Stimulated activated CD4-positive, alpha-beta T cell treated with anti-CD3 and anti-CD28 coated beads, Interleukin-1b, Interleukin-23, amount 100 ng/mL, for 24 hours (primary cell): ENCODE results near the gene ADAMTS14.

ENCODE experiments used
- DNase-seq, 4 experiments: peaks; one replicate each; pipeline ENCODE4 v3.0.0-alpha.2; 2020; ENCODE audit warnings: low read depth in 4 of 4, low spot score in 1 of 4

ADAMTS14 gene

DNA sequence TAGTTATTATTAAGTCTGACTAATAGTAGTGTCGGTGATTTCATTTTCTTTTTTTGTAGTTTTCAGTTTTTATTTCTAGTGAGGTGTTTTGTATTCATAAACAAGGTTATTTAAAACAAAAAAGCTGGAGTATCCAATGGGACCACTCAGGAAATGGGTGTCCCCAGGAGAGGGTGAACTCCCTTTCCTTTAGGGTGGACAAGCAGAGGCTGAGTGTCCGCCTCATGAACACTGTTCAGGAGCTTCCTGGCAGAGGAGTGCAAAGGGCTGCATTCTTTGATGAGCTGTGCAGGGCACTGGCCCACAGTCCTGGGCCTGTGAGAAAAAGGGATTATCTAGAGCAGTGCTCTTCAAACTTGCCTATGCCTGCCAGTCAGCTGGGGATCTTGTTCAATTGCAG is 56.0 kb downstream of the ADAMTS14 start:
- no peak for DNase-seq

DNA sequence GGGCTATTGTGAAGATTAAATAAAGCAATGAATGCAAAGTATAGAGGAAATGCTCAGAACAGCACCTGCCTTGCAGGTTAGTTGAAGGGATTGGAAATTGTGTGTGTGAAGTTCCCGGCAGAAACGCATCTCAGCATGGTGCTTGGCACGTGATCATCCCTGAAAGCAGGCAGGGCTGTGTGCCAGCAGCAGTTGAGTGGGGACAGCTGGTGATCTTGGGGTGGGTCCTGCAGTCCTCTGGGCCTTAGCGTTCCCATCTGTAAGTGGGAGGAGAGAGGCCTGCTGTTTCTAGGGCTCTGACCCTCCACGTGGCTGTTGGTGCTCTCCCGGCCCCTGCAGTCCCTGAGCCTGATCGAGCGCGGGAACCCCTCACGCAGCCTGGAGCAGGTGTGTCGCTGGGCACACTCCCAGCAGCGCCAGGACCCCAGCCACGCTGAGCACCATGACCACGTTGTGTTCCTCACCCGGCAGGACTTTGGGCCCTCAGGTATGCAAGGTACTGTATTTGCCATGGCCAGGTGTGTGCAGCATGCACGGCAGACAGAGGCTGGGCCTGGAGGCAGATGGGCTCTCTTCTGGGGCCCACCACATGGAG is 57.6 kb downstream of the ADAMTS14 start:
- no peak for DNase-seq

DNA sequence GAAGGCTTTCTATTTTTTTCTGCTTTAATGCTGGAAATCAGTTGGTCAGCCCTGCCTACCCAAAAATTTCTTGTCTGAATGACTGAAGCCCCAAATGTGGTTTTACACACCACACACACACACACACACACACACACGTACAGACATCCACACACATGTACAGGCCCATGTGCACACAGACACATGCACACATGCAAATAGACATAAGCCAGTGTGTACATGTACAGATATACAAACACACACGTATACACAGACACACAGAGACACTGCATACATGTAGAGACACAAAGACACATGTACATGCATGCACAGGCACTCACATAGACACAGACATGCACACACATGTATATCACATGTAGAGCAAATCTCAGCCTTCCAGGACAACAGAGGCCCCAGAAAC is 58.6 kb downstream of the ADAMTS14 start:
- no peak for DNase-seq

- no peak for DNase-seq
These were observed 60.3 kb downstream of the ADAMTS14 start for GRCh38 chr10:70732569-70732968.

GRCh38 chr10:70733051-70733450 is 60.7 kb downstream of the ADAMTS14 start:
- no peak for DNase-seq

DNA sequence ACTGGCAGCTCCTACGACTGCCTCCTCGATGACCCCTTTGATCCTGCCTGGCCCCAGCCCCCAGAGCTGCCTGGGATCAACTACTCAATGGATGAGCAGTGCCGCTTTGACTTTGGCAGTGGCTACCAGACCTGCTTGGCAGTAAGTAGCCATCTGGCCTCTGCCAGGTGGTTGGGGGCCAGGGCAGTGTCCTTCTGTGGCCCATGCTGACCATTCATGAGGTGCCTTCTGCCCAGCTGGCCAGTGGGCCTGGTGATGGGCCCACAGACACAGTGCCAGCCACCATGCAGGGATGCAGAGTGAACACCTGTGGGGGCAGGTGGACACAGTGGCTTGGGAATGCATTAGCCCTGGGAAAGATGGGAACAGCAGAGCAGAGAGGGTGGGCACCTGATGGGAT is 62.9 kb downstream of the ADAMTS14 start:
- DNase-seq: no peak

DNA sequence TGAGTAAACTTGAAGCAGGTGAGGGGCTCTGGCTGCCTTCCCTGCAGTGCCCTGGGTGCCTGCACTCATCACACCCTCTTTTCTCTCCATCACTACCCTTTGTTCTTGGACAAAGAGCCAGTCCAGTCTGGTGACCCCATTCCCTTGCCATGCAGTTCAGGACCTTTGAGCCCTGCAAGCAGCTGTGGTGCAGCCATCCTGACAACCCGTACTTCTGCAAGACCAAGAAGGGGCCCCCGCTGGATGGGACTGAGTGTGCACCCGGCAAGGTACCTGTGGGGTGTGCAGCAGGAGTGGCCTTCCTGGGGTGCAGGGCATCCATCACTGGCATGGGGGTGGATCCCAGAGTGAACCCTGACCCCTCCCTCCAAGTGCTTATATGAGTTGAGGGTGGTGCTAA is 64.2 kb downstream of the ADAMTS14 start:
- DNase-seq: no peak

DNA sequence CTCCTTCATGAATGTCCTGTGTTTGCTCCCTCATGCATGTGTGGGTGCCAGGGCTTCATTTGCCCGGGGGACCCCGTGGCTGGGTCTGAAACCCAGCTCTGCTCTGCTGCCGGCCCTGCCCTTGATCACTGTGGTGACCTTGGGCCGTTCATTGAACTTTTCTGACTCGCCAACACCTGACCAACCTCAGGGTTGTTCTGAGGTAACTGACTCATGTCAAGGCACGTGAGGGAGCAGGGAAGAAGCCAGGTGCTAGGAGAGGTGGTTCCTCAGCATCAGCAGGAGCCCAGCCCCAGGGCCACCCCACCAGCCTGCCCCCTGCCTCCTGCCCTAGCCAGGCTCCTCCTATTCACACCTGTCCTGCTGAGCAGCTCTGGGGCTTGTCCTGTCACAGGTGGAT is 64.9 kb downstream of the ADAMTS14 start:
- DNase-seq: no peak

- DNase-seq: no peak
These were observed 65.9 kb downstream of the ADAMTS14 start for GRCh38 chr10:70738006-70738760.

GRCh38 chr10:70738761-70739121 is 66.4 kb downstream of the ADAMTS14 start:
- no peak for DNase-seq

- DNase-seq: no peak
These were observed 68.3 kb downstream of the ADAMTS14 start for GRCh38 chr10:70740406-70741288.

DNA sequence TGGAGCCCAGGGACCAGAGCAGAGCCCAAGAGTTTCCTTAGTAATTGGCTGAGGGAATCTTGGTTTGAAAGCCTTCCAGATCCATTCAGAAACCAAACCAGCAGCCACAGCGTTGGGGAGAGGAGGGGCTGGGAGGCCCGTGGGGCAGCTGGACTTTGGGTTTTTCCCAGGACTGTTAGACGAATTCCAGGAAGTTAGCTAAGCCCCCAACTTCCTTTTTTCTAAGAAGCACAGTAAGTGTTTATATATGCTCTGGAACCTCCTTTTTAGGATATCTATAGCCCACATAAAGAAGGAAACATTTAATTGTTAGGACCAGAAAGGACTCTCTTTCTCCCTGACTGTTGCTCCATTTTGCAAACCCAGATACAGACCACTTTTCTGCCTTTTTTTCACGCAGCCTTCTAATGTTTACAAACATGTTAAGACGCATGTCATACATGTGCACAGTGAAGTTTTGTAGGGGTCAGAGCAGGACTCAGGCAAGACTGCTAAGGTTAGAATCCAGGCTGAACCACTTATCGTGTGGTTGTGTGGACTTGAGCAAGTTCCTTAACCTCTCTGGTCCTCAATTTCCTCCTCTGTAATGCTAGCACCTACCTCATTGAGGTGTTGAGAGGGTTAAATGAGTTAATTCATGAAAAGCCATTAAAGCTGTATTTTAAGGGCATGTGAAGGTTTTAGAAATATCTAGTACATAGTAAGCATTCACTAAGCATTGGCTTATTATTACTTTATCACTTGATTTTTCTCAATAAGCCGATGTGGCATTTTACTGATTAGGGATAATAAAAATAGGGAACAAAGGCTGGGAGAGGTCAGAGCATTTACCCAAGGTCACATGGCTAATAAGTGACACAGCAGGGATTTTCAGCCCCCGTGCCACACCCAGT is 70.5 kb downstream of the ADAMTS14 start:
- DNase-seq: no peak

DNA sequence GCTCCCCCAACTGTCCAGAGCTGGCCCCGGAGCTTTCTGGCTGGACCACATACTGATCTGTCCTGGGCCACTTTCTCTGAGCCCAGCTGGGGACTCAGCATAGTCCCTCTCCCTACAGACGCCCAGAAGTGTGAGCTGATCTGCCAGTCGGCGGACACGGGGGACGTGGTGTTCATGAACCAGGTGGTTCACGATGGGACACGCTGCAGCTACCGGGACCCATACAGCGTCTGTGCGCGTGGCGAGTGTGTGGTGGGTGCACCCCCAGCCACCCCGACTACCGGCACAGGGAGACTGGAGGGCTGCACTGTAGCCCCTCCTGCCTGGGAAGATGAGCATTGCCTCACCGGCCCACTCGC is 71.1 kb downstream of the ADAMTS14 start:
- DNase-seq: no peak

DNA sequence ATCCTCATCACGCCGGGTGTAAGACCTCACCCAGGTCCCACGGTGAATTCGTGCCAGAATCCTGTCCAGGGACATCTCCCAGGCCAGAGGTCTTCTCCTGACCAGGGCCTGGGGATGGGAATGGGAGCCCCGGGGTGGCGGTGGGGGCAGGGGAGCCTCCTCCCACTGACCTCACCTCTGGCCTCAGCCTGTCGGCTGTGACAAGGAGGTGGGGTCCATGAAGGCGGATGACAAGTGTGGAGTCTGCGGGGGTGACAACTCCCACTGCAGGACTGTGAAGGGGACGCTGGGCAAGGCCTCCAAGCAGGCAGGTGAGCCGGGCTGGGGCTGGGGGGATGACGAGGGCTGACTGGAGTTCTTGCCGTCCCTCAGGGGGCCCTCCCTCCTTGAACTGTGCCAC is 71.6 kb downstream of the ADAMTS14 start:
- no peak for DNase-seq

GRCh38 chr10:70744617-70745143 is 72.4 kb downstream of the ADAMTS14 start:
- DNase-seq: no peak

DNA sequence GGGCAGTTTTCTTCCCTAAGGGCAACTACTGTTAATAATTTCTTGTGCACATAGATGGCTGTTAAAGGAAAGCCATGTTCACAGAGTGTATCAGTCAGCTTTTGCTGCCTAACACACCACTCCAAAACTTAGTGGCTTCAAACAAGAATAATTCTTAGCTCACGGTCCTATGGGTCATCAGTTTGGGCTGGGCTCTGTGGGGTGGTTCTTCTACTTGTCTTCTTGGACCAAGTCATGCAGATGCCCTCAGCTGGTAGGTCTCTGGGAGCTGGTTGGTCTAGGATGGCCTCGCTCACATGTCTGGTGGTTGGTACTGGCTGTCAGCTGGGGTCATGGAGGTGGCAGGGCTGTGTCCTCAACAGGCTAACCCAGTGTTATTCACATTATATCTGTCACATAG is 73.2 kb downstream of the ADAMTS14 start:
- DNase-seq: no peak

DNA sequence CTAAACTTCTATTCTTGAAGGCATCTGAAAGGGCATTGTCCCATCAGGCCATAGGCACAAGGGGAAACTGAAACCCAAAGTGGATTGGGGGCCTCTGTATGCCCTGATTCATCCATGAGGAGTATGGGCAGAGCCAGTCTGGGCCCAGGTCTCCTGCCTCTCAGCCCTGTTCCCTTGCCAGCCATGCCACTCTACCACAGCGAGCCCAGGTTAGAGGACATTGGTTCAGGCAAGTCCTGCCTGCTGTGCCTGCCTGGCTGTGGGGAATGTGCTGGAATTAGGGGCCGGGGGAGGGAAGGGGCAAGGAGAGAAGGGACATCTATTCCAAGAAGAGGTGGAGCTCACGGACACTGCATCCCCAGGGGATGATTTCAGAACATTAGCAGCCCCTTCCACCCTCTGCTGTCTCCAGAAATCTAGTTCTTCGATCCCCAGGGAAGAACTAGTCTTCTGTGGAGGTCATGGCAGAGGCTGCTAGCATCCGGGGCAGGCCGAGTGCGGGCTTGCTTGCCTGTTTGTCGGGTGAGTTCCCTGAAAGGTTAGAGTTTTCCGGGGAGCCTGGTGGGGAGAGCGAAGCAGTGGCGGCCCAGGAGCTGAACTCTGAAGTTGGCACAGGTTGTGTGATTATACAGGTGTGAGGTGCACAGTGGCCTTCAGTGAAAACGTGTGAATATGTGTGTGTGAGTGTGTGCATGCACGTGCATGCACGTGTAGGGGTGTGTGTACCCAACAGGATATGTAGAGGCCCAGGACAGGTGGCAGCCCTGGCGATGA is 75.1 kb downstream of the ADAMTS14 start:
- DNase-seq: no peak

- no peak for DNase-seq
These were observed 76.0 kb downstream of the ADAMTS14 start for GRCh38 chr10:70748305-70748704.

DNA sequence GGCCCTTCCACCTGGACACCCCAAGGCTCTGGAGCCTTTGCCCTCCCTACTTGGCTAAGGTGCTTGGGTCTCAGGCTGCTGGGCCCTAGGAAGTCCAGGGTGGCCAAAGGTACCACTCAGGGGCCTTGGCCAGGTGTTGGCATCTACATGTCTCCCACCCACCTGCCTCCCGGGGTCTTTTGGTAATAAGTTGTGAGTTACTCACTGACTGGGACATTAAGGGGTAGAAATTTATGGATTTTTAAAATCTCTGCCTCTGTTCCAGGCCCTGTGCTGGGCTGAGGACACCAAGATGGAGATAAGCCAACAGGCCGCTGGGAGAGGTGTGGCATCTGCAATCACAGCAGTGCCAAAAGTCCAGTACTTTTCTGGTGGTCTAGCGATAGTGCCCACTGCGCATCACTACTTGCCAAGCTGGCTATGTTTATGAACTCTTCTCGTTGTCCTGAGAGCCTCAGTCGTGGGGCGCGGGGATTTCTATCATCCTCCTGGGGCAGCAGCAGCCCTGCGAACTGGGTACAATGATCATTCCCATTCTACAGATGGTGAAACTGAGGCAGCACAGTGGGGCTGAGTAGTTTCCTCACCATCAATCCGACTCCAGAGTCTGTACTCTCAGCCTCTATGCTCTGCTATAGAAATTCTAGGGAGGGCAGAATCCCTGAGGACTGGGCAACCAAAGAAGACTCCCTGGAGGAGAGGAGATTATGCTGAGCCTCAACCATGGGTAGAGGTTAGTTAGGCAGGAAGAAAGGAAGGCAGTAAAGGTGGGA is 76.7 kb downstream of the ADAMTS14 start:
- no peak for DNase-seq
